ENCODE results near the gene RFTN1.

Gene RFTN1

GRCh38 chr3:16277471-16277870, 236.0 kb downstream of the RFTN1 start:
- no peaks in the 10 kb centered on the region for H3K27me3 ChIP-seq (ENCODE audit: control insufficient read depth, insufficient read depth, low read length)
- H3K4me3 ChIP-seq (ENCODE audit: low read depth, low read length): no peak overlapping the region
- no peaks in the 10 kb centered on the region for H3K4me1 ChIP-seq (ENCODE audit: control insufficient read depth, insufficient read depth, low read length)
- no peaks in the 10 kb centered on the region for H3K9me3 ChIP-seq (ENCODE audit: control insufficient read depth, insufficient read depth, low read length)
- no peak overlapping the region for H3K9ac ChIP-seq (ENCODE audit: low read depth, low read length)
- no peaks in the 10 kb centered on the region for H3K36me3 ChIP-seq (ENCODE audit: control insufficient read depth, insufficient read depth, low read length)

- no peaks in the 10 kb centered on the region for H3K27me3 ChIP-seq (ENCODE audit: control insufficient read depth, insufficient read depth, low read length)
- no peaks in the 10 kb centered on the region for H3K4me1 ChIP-seq (ENCODE audit: control insufficient read depth, insufficient read depth, low read length)
- H3K36me3 ChIP-seq (ENCODE audit: control insufficient read depth, insufficient read depth, low read length): peaks cover 5% of the 10 kb centered on the region
- H3K4me3 ChIP-seq (ENCODE audit: low read depth, low read length): no peak overlapping the region
- no peak overlapping the region for H3K9ac ChIP-seq (ENCODE audit: low read depth, low read length)
- no peaks in the 10 kb centered on the region for H3K9me3 ChIP-seq (ENCODE audit: control insufficient read depth, insufficient read depth, low read length)
Observed at GRCh38 chr3:16273867-16274266, 239.6 kb downstream of the RFTN1 start.

DNA sequence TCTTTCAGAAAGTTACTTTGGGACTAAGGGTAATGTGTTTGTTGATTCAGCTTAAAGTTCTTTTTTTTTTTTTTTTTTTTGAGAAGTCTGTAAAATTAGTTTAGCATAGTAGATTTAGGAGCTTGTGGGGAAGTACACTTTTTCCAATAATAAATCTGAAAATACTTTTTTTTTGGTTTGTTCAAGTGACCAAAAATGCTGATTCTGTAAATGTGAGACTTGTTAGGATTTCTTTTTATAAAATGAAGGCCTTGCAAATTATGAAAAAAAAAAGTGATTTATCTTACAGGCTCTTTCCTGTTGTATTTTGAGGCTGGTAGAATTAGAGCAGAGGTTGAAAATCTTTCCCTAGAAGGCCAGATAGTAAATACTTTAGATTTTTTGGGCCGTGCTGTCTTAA, 240.9 kb downstream of the RFTN1 start:
- H3K4me1 ChIP-seq (ENCODE audit: control insufficient read depth, insufficient read depth, low read length): no peaks in the 10 kb centered on the region
- H3K36me3 ChIP-seq (ENCODE audit: control insufficient read depth, insufficient read depth, low read length): peaks cover 5% of the 10 kb centered on the region
- no peaks in the 10 kb centered on the region for H3K9me3 ChIP-seq (ENCODE audit: control insufficient read depth, insufficient read depth, low read length)
- H3K4me3 ChIP-seq (ENCODE audit: low read depth, low read length): no peak overlapping the region
- H3K27me3 ChIP-seq (ENCODE audit: control insufficient read depth, insufficient read depth, low read length): no peaks in the 10 kb centered on the region
- H3K9ac ChIP-seq (ENCODE audit: low read depth, low read length): no peak overlapping the region

- H3K27me3 ChIP-seq (ENCODE audit: control insufficient read depth, insufficient read depth, low read length): no peaks in the 10 kb centered on the region
- peaks cover 5% of the 10 kb centered on the region for H3K36me3 ChIP-seq (ENCODE audit: control insufficient read depth, insufficient read depth, low read length)
- no peaks in the 10 kb centered on the region for H3K9me3 ChIP-seq (ENCODE audit: control insufficient read depth, insufficient read depth, low read length)
- H3K4me1 ChIP-seq (ENCODE audit: control insufficient read depth, insufficient read depth, low read length): peaks cover 6% of the 10 kb centered on the region
- H3K9ac ChIP-seq (ENCODE audit: low read depth, low read length): no peak overlapping the region
- H3K4me3 ChIP-seq (ENCODE audit: low read depth, low read length): no peak overlapping the region
Observed at GRCh38 chr3:16270855-16271254, 242.6 kb downstream of the RFTN1 start.

DNA sequence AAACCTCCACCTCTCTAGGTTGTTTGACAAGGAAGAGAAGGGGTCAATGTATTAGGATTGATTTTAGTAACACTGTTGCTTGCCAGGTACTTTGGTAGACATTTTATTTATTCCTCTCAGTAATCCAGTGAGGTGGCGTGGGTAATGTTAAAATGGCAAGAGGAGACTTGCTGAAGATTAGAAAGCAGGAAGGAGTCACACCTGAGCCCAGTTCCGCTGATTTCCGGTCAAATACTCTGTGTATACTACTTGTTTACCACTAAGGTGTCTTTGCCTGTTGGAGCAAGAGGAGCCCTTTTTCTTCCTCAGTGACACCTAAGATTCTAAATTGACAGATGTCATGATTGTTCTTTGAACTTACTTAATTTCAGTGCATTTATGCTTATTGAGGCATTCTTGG, 246.8 kb downstream of the RFTN1 start:
- Histone ChIP-seq H3K9me3 (ENCODE audit: control insufficient read depth, insufficient read depth, low read length) (no peaks in the 10 kb centered on the region), H3K36me3 (ENCODE audit: control insufficient read depth, insufficient read depth, low read length) (no peaks in the 10 kb centered on the region), H3K4me1 (ENCODE audit: control insufficient read depth, insufficient read depth, low read length) (peaks cover 8% of the 10 kb centered on the region), H3K27me3 (ENCODE audit: control insufficient read depth, insufficient read depth, low read length) (no peaks in the 10 kb centered on the region), H3K9ac (ENCODE audit: low read depth, low read length) (no peak overlapping the region), H3K4me3 (ENCODE audit: low read depth, low read length) (no peak overlapping the region)

Data from iPS-15b (cell line).